Measurements from ENCODE around the gene TNFRSF19.
A peak's percentile ranks its signal among the peaks of the same experiment; 100 is the strongest.
"Not testable (repeated sequence)": the region's sequence is repeated elsewhere in the genome, so short reads cannot be mapped to it uniquely, and the experiment has no call there.

TNFRSF19 gene

DNA sequence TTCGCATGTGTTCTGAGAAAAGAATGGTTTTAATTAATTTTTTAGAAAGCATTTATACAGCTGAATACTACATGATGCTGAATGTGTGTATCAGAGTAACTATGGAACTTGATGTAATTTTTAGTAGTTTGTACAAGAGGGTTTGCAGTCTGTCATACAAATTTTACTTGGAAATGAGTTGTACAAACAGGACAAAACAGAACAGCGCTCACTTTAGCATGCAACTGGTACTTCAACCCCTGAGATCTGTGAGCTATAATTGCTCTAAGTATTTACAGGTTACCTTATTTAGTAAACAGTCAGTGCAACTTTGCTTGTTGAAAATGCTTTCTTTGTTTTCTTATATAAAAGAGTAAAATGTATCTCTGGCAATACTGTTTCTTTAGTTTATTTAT lies 706 bp downstream of the TNFRSF19 start:
- no peak for DNase-seq

GRCh38 chr13:23571431-23571830 lies 1.2 kb downstream of the TNFRSF19 start:
- DNase-seq = no peak

DNA sequence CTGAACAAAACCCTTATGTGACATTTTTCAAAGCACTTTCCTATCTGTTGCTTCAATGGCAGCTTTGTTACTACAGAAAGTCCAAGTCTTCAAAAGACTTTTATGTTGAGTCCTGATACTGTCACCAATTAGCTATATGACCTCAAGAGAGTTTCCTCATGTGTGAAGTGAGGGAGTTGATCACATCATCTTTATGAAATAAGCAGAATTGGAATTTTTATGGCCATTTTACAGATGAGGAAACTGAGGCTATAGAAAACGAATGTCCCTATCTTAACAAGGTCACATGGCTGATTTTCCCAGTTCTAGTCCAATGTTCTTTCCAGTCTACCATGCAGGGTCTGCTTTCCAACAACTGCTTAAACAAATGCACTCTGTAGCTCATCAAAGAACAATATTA lies 2.6 kb downstream of the TNFRSF19 start:
- no peak for DNase-seq

DNA sequence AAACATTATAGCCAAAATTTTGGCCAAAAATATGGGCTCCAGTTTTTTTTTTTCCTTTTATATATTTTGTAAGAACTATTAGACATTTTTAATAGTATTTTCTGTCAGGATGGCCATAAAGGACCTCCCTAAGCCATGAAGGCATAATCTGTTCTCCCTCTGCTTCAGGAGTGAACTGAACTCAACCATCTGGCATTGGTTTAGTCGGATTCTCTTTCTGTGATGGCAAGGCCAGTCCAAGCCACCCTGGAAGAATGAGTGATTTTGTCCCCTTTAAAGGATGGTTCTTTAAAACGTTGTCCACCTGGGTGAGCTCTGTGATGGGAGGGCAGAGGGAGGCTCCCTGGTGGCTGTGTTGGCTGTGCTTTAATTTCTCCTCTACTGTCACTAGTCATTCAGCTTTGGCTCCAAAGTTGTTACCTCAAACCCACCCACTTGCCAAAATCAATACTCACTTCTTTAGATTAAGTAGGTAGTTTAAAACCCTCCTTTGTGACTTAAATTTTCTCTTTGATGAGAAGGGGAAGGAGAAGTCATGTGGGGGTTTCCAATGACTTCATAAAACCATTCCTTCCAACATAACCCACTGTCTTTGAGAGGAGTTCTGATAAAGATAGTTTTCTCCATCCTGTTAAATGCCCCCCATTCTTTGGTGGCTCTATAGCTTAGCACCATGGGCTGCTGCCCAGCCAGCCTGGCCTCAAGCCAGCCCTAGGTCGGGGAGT lies 4.4 kb downstream of the TNFRSF19 start:
- no peak for DNase-seq

GRCh38 chr13:23575632-23576031 lies 5.4 kb downstream of the TNFRSF19 start:
- no peak for DNase-seq

DNA sequence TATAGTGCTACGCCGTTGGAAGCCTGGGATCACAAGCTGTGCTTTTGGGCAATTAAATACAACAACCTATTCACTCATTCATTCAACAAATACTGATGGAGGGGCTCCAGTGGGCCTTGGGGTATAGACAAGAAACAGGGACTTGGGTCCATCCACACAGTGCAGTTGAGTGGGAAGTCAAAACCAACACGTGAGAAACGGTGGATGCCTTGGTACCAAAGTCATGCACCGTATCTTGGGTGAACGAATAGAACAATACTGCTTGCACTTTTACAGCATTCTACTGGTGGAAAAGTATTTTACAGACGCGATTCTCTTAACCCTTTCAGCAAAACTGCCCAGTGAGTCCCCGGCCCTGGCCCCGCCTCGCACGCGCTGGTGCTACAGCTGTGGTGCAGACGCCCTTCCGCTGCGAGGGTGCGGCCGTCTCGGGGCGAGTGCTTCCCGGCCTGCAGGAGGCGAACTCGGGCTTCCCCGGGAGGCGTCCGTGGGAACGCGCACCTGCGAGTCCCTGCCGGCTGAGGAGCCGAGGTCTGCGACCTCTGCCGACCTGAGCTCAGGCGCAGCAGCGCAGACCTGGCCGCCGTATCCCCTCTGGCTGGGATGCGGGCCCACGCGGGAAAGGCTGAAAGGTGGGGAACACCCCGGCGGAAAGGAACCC lies 8.3 kb downstream of the TNFRSF19 start:
- DNase-seq = peak; percentile 66

DNA sequence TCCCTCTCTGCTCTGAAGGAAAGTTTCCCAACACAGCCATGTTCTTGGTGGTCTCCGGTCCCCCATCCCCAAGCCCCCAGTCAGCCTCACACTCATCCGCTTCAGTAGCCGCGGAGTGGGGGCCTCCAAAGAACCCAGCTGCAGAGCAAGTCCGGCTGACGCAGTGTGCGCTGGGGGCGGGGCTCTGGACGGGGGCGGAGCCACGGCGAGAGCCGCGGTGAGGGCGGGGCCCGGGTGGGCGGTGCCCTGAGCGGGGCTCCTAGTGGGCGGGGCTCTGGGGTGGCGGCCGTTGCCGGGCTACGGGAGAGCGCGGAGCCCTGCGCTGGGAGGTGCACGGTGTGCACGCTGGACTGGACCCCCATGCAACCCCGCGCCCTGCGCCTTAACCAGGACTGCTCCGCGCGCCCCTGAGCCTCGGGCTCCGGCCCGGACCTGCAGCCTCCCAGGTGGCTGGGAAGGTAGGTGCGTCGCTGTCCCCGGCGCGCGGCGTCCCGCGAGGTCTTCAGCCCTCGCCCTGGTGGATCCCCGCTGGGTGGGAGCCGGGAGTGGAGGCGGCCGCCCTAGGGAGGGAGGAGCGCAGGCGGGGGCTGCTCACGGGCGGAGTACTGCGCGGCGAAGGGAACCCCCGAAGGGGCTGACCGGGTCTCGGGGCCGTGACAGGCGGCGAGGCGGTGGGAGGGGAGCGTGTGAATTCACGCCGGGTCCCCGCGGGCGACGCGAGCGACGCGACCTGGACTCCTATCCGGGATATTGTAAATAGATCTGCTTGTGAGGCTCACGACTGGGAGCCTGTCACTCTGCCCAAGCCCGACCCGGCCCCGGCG lies 9.1 kb downstream of the TNFRSF19 start:
- DNase-seq = peak; percentile 61

GRCh38 chr13:23579896-23580683 lies 9.9 kb downstream of the TNFRSF19 start:
- DNase-seq = no peak

GRCh38 chr13:23580684-23581060 lies 10.5 kb downstream of the TNFRSF19 start:
- DNase-seq = no peak

DNA sequence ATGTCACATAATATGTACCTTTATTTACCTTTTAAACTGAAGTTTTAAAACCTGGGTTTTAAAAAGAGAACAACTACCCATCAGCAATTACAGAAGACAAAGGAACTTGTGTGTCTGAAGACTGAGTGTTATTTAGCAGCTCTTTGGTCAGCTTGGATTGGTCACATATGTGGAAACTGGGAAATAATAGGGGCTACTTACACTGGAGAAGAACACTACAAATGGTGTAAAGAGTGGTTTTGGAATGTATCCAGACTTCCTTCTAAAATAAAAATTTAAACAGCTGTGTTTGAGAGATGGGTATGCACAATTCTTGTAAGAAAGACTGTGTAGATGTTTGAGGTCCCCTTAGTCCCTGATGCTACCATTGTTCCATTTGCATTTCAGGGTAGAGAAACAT lies 13.3 kb downstream of the TNFRSF19 start:
- DNase-seq = no peak

DNA sequence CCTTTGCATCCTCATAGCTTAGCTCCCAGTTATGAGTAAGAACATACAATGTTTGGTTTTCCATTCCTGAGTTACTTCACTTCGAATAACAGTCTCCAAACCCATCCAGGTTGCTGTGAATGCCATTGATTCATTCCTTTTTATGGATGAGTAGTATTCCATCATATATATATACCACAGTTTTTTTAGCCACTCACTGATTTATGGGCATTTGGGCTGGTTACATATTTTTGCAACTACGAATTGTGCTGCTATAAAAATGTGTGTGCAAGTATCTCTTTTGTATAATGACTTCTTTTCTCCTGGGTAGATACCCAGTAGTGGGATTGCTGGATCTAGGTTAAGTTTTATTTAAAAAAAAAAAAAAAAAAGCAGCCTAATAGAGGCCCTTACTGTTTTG lies 14.1 kb downstream of the TNFRSF19 start:
- no peak for DNase-seq

- no peak for DNase-seq
These were observed 16.1 kb downstream of the TNFRSF19 start for GRCh38 chr13:23586336-23586735.

GRCh38 chr13:23588666-23589065 lies 18.5 kb downstream of the TNFRSF19 start:
- no peak for DNase-seq

DNA sequence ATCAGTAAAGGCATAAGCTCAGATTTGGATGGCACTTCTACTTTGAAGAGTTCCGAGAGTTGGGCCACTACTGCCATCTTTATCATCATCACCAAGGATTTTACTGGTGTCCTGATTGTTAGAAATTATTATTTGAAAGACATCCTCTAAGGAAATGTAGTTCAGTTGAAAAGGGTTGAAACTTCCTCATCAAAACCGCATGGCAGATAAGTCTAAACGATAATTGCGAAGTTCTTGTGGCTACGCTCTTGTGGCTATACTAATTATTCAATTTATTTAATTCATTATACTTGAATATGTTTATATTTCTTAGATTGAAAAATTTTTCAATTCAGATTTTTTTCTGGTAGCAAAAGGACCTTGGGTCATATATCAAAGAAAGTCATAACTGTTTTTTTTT lies 22.4 kb downstream of the TNFRSF19 start:
- no peak for DNase-seq

DNA sequence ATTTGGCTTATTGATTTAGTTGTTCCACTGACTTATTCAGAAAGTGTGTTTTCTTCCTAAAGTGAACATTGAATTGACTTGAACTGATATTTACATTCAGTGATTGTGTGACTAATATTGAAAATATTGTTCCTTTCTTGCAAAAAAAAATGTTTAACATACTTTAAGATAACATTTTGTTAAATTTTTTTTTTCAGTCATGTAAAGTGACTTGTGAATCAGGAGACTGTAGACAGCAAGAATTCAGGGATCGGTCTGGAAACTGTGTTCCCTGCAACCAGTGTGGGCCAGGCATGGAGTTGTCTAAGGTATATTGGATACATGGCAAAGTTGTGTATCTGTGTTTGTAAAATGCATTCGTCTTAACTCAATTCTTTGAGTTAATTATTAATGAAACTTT lies 22.9 kb downstream of the TNFRSF19 start:
- DNase-seq = no peak

- not testable (repeated sequence) for DNase-seq
These were observed 24.1 kb downstream of the TNFRSF19 start for GRCh38 chr13:23594290-23594689.

GRCh38 chr13:23598369-23598768 lies 28.2 kb downstream of the TNFRSF19 start:
- no peak for DNase-seq

DNA sequence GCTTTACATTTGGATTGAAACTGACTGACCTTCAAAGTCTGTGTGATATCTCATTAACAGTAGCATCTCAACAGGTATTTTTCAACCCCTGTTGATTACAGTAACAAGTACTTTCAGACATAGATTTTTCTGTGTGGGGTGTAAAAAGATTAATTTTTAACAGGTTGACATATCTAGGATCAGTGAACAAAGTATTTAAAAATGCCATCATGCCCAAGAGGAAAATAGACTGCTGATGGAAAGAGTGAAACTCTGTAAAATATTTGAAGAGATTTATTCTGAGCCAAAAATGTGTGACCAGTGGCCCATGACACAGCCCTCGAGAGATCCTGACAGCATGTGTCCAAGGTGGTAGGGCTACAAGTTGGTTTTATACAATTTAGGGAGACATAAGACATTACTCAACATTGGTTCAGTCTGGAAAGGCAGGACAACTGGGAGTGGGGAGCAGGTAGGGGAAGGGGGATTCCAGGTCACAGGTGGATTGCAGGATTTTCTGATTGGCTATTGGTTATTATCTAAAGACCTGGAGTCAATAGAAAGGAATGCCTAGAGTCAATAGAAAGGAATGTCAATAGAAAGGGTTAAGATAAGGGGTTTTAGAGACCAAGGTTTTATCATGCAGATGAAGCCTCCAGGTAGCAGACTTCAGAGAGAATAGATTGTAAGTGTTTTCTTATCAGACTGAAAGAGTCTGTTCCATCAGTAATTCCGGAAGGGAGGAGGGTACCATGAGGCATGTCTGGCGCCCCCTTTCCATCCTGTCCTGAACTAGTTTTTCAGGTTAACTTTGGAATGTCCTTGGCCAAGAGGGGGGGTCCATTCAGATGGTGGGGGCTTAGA lies 29.1 kb downstream of the TNFRSF19 start:
- no peak for DNase-seq

- DNase-seq = no peak
These were observed 29.9 kb downstream of the TNFRSF19 start for GRCh38 chr13:23600100-23600499.

GRCh38 chr13:23600534-23600933 lies 30.3 kb downstream of the TNFRSF19 start:
- DNase-seq = no peak

GRCh38 chr13:23605831-23606230 lies 35.6 kb downstream of the TNFRSF19 start:
- no peak for DNase-seq

DNA sequence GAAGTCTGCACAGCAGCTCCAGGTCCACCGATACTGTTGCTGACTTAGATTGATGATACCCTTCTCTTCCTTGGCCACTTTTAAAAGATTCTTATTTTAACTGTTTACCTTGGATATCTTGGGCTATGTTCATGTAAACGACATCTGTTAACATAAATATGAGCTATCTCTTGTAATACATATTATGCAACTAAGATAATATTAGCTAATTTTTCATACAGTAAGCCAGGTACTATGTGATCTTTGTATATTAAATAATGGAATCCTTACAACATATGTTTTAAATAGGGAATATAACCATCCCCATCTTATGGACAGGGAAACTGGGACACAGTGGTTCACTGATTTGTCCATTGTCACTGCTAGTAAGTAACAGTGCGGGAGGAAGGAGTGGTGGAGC lies 37.9 kb downstream of the TNFRSF19 start:
- no peak for DNase-seq

Measured in NCI-H510A (cell line).